GM12878 (cell line): ENCODE measurements around the gene SUGCT.

Source experiments
- BRCA1 ChIP-seq: IDR thresholded peaks from 2 replicates; pipeline ENCODE4 v1.6.1; 2011; ENCODE audit warnings: low read depth, low read length, improper control_type of control experiment
- EGR1 ChIP-seq, 2 experiments: IDR thresholded peaks; 1 replicate in 1 of 2; 2 replicates in 1 of 2; pipeline ENCODE4 v1.6.1; 2011 to 2012; ENCODE audit warnings: low read depth in 2 of 2, low read length in 2 of 2, borderline replicate concordance in 1 of 2, mild to moderate bottlenecking in 1 of 2, moderate library complexity in 1 of 2
- ESRRA ChIP-seq: IDR thresholded peaks from 2 replicates; pipeline ENCODE4 v1.6.1; 2012; ENCODE audit warnings: mild to moderate bottlenecking, low read length, improper control_type of control experiment
- FOXK2 ChIP-seq: fragments of 450-650 bp; IDR thresholded peaks from 2 replicates; pipeline ENCODE4 v1.6.1; 2017; ENCODE audit warnings: mild to moderate bottlenecking, moderate library complexity
- KDM1A ChIP-seq: fragments of 200-600 bp; sonication (generic); IDR thresholded peaks from 2 replicates; pipeline ENCODE4 v1.6.1; 2016; ENCODE audit warnings: borderline replicate concordance
- POLR2A ChIP-seq: IDR thresholded peaks from 2 replicates; pipeline ENCODE4 v1.6.1; 2011; ENCODE audit warnings: low read depth, mild to moderate bottlenecking, low read length
- RBBP5 ChIP-seq: fragments of 200-600 bp; sonication (generic); conservative IDR thresholded peaks from 2 replicates; pipeline ENCODE4 v1.6.1; 2016
- TCF7 ChIP-seq: IDR thresholded peaks from 2 replicates; pipeline ENCODE4 v1.6.1; 2014; ENCODE audit warnings: antibody characterized with exemption, borderline replicate concordance
- YY1 ChIP-seq: IDR thresholded peaks from 2 replicates; pipeline ENCODE4 v1.6.1; 2011; ENCODE audit warnings: low read depth, mild to moderate bottlenecking, low read length
- TF ChIP-seq, protein P1 (sequence below), 3 experiments: IDR thresholded peaks in 2 of 3; conservative IDR thresholded peaks in 1 of 3; 2 replicates each; pipeline ENCODE4 v1.5.1; 2011; ENCODE audit warnings: low read depth in 3 of 3, low read length in 3 of 3, mild to moderate bottlenecking in 3 of 3, control low read depth in 2 of 3, moderate library complexity in 2 of 3, inconsistent platforms in 1 of 3, mixed read lengths in 1 of 3; ENCODE audit not compliant: control insufficient read depth in 2 of 3, insufficient read depth in 1 of 3; ENCODE audit errors: extremely low read depth in 1 of 3
- TF ChIP-seq, protein P2 (sequence below): IDR thresholded peaks from 2 replicates; pipeline ENCODE4 v1.6.1; 2012; ENCODE audit warnings: low read depth, low read length, improper control_type of control experiment
- TF ChIP-seq, protein P3 (sequence below): fragments of 450-650 bp; IDR thresholded peaks from 2 replicates; pipeline ENCODE4 v1.6.1; 2017; ENCODE audit warnings: antibody characterized with exemption, mild to moderate bottlenecking, moderate library complexity
- TF ChIP-seq, protein P4 (sequence below): fragments of 450-650 bp; IDR thresholded peaks from 2 replicates; pipeline ENCODE4 v1.6.1; 2016; ENCODE audit warnings: mild to moderate bottlenecking

DNA sequence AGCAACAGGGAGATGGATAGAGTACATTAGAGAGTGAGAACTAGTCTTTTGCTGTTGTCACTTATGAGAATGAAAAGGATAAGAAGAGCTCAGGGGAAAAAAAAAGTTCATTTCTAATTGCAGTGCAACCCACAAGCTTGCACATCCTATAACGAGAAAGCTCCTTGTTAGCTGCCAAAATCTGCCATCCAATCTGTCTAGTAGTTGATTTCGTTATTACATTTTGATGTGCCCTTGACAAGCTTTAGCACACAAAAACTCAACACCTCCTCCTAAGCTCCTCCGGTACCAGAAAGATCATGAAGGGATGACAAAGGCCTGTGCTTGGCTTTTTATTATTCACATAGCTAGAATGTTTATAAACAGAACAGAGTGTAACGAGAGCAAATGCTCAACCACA, 519.4 kb downstream of the SUGCT start:
- TF ChIP-seq, protein P1, sequence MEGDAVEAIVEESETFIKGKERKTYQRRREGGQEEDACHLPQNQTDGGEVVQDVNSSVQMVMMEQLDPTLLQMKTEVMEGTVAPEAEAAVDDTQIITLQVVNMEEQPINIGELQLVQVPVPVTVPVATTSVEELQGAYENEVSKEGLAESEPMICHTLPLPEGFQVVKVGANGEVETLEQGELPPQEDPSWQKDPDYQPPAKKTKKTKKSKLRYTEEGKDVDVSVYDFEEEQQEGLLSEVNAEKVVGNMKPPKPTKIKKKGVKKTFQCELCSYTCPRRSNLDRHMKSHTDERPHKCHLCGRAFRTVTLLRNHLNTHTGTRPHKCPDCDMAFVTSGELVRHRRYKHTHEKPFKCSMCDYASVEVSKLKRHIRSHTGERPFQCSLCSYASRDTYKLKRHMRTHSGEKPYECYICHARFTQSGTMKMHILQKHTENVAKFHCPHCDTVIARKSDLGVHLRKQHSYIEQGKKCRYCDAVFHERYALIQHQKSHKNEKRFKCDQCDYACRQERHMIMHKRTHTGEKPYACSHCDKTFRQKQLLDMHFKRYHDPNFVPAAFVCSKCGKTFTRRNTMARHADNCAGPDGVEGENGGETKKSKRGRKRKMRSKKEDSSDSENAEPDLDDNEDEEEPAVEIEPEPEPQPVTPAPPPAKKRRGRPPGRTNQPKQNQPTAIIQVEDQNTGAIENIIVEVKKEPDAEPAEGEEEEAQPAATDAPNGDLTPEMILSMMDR (IDR thresholded peaks at IDR 0.05 in 2 of 3, conservative IDR thresholded peaks at IDR 0.05 in 1 of 3; ENCODE audit: control insufficient read depth in 2 of 3, extremely low read depth in 1 of 3, insufficient read depth in 1 of 3, low read depth in 3 of 3, low read length in 3 of 3), result no peak
- TF ChIP-seq RBBP5, result no peak
- no peak for TF ChIP-seq KDM1A
- TF ChIP-seq FOXK2, result no peak
- TF ChIP-seq BRCA1, result no peak
- TF ChIP-seq, protein P2, sequence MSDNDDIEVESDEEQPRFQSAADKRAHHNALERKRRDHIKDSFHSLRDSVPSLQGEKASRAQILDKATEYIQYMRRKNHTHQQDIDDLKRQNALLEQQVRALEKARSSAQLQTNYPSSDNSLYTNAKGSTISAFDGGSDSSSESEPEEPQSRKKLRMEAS, result no peak
- TF ChIP-seq YY1, result no peak
- TF ChIP-seq EGR1 (IDR thresholded peaks at IDR 0.05; ENCODE audit: borderline replicate concordance in 1 of 2, low read depth in 2 of 2, low read length in 2 of 2), result no peak
- TF ChIP-seq, protein P3, sequence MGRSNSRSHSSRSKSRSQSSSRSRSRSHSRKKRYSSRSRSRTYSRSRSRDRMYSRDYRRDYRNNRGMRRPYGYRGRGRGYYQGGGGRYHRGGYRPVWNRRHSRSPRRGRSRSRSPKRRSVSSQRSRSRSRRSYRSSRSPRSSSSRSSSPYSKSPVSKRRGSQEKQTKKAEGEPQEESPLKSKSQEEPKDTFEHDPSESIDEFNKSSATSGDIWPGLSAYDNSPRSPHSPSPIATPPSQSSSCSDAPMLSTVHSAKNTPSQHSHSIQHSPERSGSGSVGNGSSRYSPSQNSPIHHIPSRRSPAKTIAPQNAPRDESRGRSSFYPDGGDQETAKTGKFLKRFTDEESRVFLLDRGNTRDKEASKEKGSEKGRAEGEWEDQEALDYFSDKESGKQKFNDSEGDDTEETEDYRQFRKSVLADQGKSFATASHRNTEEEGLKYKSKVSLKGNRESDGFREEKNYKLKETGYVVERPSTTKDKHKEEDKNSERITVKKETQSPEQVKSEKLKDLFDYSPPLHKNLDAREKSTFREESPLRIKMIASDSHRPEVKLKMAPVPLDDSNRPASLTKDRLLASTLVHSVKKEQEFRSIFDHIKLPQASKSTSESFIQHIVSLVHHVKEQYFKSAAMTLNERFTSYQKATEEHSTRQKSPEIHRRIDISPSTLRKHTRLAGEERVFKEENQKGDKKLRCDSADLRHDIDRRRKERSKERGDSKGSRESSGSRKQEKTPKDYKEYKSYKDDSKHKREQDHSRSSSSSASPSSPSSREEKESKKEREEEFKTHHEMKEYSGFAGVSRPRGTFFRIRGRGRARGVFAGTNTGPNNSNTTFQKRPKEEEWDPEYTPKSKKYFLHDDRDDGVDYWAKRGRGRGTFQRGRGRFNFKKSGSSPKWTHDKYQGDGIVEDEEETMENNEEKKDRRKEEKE, result no peak
- no peak for TF ChIP-seq POLR2A
- no peak for TF ChIP-seq ESRRA
- TF ChIP-seq, protein P4, sequence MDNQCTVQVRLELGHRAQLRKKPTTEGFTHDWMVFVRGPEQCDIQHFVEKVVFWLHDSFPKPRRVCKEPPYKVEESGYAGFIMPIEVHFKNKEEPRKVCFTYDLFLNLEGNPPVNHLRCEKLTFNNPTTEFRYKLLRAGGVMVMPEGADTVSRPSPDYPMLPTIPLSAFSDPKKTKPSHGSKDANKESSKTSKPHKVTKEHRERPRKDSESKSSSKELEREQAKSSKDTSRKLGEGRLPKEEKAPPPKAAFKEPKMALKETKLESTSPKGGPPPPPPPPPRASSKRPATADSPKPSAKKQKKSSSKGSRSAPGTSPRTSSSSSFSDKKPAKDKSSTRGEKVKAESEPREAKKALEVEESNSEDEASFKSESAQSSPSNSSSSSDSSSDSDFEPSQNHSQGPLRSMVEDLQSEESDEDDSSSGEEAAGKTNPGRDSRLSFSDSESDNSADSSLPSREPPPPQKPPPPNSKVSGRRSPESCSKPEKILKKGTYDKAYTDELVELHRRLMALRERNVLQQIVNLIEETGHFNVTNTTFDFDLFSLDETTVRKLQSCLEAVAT, result no peak
- no peak for TF ChIP-seq TCF7
